ENCODE measurements around the gene C1orf105.

C1orf105 gene

GRCh38 chr1:172451002-172451443, 30.5 kb downstream of the C1orf105 start (continued):
- TF ChIP-seq ZNF280D (tag by site-specific recombination; IDR thresholded peaks at IDR 0.05) (no peak), ZNF514 (tag by site-specific recombination; IDR thresholded peaks at IDR 0.05) (no peak), RBAK (tag by site-specific recombination; IDR thresholded peaks at IDR 0.05) (no peak), ZNF311 (tag by site-specific recombination; IDR thresholded peaks at IDR 0.05; ENCODE audit: borderline replicate concordance) (no peak), CTCF (tag by site-specific recombination; IDR thresholded peaks at IDR 0.05) (no peak), BCL11A (tag by site-specific recombination; IDR thresholded peaks at IDR 0.05; ENCODE audit: low read depth) (no peak), PRDM4 (tag by site-specific recombination; IDR thresholded peaks at IDR 0.05) (no peak), PRDM6 (tag by site-specific recombination; IDR thresholded peaks at IDR 0.05) (peak; percentile 74), OSR2 (tag by site-specific recombination; IDR thresholded peaks at IDR 0.05) (peak; percentile 80; the same call in 1 of the 2 replicates), ZNF211 (tag by site-specific recombination; IDR thresholded peaks at IDR 0.05; ENCODE audit: low read depth) (no peak), HIC1 (tag by site-specific recombination; IDR thresholded peaks at IDR 0.05) (no peak), HOXA7 (CRISPR knock-in tag; IDR thresholded peaks at IDR 0.05; ENCODE audit: borderline replicate concordance) (no peak), ZNF248 (tag by site-specific recombination; IDR thresholded peaks at IDR 0.05) (no peak), ATF2 (tag by site-specific recombination; IDR thresholded peaks at IDR 0.05; ENCODE audit: low read depth) (no peak), ZNF596 (tag by site-specific recombination; IDR thresholded peaks at IDR 0.05) (no peak), ZNF266 (tag by site-specific recombination; IDR thresholded peaks at IDR 0.05; ENCODE audit: low read depth) (no peak), ZNF26 (tag by site-specific recombination; IDR thresholded peaks at IDR 0.05) (no peak), ZNF10 (tag by site-specific recombination; IDR thresholded peaks at IDR 0.05) (no peak), KLF8 (tag by site-specific recombination; IDR thresholded peaks at IDR 0.05) (no peak), ZNF114 (tag by site-specific recombination; IDR thresholded peaks at IDR 0.05) (no peak), ZFHX2 (tag by site-specific recombination; conservative IDR thresholded peaks at IDR 0.05) (peak; percentile 92), ZBTB49 (tag by site-specific recombination; IDR thresholded peaks at IDR 0.05; ENCODE audit: low read depth) (no peak), IKZF3 (tag by site-specific recombination; IDR thresholded peaks at IDR 0.05) (peak; percentile 35; the same call in 1 of the 2 replicates)

Measured in HEK293 (cell line).